D341Med (cell line): Measurements from ENCODE around the gene ACTR3C.

Experiments
- DNase-seq: peaks from one replicate; pipeline ENCODE4 v3.0.0; 2012; ENCODE audit warnings: low spot score

Gene ACTR3C

DNA sequence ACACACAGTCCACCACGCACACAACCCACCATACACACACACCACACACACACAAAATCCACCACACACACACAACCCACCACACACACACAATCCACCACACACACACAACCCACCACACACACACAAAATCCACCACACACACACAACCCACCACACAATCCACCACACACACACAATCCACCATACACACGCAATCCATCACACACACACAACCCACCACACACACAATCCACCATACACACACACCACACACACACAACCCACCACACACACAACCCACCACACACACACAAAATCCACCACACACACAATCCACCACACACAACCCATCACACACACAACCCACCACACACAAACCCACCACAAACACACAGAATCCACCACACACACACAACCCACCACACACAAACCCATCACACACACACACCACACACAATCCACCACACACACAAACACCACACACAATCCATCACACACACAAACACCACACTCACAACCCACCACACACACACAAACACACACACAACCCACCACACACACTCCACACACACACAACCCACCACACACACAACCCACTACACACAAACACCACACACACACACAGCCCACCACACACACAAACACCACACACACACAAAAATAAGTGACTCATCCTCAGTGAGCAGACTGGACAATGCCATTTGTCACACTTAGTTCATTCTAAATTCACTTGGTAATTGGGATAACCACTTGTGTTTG, 36.4 kb upstream of the ACTR3C start:
- no peak for DNase-seq

DNA sequence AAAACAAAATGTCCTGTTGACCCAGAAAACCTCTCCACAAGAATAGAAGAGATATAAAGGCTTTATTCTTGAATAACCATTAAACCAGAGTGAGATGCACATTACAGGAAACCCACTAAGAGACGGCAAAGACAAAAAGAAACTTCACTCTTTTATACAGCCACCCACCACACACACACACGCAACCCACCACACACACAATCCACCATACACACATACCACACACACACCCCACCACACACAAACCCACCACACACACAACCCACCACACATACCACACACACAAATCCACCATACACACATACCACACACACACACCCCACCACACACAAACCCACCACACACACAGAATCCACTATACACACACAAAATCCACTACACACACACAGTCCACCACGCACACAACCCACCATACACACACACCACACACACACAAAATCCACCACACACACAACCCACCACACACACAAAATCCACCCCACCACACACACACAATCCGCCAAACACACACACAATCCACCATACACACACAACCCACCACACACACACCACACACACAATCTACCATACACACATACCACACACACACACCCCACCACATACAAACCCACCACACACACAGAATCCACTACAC, 35.8 kb upstream of the ACTR3C start:
- no peak for DNase-seq

DNA sequence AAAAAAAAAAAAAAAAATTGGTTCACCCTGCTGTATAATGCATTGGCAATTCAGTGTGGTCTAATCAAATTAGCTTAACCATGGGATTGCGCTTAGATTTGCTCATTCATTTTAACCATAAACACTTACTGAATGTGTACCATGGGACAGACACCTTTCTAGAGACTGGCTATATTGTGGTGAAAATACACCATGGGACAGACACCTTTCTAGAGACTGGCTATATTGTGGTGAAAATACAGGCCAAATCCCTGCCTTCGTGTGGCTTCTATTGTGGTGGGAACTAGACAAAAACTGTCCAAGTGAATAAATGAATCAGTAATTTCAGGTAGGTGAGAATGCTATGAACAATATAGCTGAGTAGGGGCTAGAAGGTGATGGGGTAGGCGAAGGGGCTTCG, 35.1 kb upstream of the ACTR3C start:
- no peak for DNase-seq

DNA sequence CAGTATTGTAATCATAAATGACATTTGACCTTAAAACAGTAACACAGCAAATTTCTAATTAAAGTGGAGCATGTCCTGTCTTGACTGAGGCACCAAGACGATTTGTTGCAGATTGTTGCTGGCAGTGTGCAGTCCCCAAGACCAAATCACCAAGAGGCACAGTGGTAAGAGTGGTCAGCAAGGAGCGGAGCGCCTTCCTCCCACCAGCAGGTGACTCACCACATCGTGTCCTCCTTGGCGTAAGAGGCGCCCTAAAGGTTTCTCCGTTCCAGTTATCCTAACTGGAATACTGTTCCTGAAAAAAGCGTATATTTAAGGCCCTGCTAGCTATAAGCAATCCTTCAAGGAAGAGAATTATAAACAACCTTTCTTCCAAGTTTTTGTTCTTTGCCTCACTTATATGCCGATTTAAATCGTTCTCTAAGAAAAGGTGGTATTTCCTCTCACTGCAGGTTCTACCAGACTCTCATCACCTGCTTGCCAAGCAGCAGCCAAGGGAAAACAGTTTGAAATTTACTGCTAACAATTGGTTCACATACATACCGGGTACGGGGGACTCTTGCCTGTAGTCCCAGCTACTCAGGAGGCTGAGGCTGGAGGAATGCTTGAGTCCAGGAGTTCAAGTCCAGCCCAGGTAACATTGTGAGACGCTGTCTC, 34.6 kb upstream of the ACTR3C start:
- no peak for DNase-seq

DNA sequence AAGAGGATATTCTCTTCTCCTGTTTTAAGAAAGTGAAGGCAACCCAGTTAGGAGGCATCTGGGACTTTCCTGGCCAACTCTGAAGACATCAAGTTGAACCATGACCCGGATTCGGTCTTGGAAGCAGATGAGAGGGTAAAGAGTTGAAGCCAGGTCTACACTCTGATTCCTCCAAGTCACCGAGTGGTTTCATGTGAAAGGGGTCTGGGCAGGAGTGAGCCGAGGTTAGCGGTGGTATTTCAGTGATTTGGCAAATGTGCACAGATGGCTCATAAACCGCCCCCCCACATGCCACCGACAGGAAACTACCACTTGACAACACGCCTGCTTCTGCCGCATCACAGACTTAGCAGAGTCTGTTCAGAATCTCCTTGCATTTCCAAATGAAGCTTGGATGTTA, 33.9 kb upstream of the ACTR3C start:
- DNase-seq = peak; percentile 73

DNA sequence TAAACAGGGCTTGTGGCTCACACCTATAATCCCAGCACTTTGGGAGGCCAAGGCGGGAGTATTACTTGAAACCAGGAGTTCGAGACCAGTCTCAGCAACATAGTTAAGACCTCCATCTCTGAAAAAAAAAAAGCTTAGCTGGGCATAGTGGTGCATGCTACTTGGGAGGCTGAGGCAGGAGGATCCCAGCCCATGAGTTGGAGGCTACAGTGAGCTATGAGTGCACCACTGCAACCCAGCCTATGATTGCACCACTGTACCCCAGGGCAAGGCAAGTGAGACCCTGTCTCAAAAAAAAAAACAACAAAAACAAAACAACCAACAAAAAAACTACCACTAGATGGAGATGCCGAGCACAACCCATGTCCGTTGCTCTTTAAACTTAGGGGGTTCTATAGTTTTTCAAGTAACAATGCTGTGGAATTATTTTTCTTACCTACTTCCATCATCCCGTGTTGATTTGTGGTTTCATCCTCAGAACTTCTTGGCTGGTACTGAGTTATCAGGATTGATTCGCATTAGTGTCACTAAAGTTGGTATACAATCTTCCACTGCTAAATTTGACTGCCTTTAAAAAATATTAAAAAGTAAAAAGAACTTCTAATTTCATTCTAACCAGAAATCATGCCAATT, 33.0 kb upstream of the ACTR3C start:
- DNase-seq = peak; percentile 66

DNA sequence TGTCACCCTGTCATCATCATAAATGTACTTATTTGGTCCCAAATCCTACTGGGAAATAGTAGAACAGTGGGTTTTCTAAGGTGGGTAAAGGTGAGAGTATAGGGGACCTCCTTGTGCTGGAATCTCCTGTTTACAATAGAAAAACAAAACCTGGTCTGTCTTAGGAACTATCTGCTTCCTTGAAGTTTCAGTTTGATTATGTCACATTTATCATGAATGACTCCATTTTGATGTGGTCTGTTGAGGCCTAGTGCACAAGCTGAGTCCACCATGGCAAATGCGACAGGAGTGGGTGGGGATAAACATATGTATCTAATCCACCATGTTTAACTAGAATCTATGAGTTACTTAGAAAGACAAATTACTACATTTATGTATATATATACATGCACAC, 32.3 kb upstream of the ACTR3C start:
- DNase-seq = no peak

DNA sequence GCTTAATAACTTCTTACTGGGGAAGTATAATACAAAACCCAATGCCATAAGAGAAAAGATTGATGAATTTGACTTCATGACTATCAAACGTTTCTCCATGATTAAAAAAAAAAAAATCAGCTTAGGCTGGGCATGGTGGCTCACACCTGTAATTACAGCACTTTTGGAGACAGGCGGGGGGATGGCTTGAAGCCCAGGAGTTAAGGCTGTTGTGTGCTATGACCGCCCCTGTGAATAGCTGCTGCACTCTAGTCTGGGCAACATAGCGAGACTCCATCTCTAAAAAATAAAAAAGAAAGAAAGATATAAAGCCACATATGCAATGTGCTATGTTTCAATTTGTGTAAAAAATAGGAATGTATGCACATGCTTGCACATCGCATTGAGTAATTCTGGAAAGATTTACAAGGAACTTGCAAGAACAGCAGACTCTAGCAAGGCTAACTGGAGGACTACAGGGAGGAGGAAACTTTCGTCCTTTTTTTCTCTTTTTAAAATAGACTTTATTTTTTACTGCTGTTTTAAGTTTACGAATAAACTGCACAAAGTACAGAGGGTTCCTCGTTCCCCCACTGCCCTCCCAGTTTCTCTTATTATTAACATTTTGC, 28.3 kb upstream of the ACTR3C start:
- DNase-seq = peak; percentile 34

DNA sequence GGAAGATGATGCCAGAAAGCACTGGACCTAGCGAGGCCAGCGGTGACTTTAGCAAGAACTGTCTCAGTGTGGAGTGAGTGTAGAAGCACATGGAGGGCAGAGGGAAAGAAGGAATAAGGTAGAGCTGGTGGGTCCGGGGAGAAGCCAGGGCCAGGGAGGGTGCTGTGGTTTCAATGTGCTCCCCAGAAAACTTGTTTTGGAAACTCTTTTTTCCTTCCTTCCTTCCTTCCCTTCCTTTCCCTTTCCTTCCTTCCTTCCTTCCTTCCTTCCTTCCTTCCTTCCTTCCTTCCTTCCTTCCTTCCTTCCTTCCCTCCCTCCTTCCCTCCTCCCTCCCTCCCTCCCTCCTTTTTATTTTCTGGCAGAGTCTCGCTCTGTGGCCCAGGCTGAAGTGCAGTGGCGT, 23.6 kb upstream of the ACTR3C start:
- no peak for DNase-seq

DNA sequence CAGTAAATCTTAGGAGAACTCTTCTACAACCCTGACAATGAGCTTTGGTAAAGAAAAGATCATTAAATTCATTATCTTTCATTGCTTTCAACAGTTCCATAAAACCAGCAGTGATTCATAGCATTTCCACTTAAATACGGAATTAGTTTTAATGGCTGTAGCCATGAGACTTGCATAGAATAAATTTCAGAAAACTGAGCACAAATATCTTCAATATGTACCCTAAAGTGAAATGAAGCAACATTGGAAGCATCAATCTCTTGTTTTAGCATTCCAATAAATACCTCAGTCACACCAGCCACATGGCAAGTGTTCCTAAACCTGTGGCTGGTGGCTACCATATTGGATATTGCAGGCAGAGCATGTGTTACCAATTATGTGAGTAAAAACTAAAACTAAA, 21.7 kb upstream of the ACTR3C start:
- no peak for DNase-seq

DNA sequence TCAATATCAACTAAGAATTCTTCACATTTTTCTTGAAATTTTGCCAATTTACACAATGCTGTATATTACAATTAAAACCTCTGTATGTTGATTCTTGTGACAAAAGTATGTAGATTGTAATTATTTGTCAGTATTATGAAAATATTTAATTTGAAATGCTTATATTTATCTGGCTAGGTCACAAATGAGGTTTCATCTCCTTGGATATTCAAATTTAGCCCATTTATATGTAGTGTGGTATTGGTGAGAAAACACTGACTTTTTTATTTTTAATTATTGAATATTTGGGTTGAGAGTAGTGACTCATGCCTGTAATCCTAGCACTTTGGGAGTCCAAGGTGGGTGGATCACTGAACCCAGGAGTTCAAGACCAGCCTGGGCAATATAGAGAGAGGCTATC, 21.0 kb upstream of the ACTR3C start:
- DNase-seq = no peak

DNA sequence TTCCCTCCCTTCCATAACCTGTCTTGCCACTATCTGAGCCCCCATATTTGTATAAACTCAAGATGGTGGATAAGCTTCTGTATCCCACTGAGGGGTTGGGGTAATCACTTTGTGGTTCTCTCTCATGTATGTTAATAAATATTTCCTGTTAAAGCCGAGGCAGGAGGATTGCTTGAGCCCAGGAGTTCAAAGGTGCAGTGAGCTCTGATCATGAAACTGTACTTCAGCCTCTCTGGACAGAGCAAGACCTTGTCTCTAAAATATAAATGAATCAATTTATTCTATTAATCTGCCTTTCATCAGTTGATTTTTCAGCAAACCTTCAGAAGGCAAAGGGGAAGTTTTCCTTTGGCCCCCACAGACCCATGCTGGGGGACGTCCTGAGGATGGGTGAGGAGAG, 19.9 kb upstream of the ACTR3C start:
- DNase-seq = no peak

DNA sequence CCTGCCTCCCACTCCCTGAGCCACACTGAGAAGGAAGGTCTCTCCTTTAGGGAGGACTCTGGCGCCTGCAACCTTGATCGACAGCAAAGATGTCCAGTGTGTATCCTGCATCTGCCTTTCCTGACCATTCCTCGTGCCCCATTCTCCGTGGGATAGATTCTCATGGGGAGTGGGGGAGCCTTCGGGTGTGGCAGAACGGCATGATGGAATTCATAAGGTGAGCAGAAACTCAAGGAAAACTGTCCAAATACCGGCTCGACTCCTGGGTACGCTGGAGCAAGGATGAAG, 18.7 kb upstream of the ACTR3C start:
- no peak for DNase-seq

DNA sequence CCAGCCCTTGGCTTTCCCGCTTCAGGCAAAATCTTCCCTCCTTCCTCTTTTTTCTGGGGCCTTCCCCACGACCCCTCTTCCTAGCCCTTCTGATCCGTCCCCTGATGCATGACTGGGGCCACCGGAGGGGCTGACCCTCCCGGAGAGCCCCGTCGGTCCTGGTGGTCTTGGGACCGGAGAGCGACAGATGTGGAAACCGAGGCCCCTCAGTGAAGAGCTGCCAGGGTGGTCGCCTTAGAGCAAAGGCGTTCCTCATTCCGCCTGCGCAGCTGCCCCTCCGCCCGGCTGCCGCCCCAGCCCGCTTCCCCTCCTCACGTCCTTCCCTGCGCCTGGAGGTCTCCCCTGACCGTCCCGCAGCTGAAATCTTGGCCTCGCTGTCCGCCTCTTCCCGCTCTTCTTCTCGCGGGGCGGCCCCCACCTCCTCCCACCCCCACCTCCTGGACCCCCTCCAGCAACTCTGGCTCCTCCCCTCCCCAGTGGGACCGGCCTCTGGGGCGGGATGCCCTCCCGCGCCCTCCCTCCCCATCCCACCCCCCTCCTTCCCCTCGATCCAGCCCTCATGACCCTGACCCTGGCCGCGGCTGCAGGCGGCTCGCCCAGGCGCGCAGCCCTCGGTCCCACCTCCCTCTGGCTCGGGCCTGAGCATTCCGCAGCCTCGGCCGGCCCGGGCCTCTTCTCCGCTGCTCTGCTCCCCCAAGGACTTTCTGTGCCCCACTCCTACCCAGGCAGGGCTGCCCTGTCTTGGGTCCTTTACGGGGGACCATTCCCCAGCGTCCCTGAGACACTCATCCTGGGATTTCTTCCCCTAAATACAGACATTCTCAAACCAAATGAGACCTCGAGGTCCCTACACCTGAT, 18.1 kb upstream of the ACTR3C start, which contains the start of gene RARRES2:
TSS of gene RARRES2 (minus strand) at position 367 of the 858 bp plus-strand sequence. CDS start 1,020 bp downstream, outside the sequence.
- peak; percentile 23 for DNase-seq

DNA sequence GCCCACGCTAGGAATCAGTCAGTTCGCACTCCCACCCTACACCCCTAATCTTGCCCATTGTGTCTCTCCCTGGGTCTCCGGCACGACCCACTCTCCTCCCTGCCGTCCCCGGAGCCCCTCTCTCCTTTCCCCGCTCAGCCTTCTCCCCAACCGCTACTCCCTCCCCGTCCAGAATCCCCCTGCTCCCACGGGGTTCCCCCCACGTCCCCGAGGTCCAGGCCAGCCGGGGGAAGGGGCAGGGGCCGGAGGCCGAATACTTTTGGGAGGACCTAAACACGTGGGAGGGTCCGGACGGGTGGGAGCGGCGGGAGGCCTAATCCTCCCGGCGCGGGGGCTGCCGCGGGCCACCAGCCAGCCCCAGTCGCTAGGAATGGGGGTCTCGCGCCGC, 17.5 kb upstream of the ACTR3C start:
- peak; percentile 21 for DNase-seq

DNA sequence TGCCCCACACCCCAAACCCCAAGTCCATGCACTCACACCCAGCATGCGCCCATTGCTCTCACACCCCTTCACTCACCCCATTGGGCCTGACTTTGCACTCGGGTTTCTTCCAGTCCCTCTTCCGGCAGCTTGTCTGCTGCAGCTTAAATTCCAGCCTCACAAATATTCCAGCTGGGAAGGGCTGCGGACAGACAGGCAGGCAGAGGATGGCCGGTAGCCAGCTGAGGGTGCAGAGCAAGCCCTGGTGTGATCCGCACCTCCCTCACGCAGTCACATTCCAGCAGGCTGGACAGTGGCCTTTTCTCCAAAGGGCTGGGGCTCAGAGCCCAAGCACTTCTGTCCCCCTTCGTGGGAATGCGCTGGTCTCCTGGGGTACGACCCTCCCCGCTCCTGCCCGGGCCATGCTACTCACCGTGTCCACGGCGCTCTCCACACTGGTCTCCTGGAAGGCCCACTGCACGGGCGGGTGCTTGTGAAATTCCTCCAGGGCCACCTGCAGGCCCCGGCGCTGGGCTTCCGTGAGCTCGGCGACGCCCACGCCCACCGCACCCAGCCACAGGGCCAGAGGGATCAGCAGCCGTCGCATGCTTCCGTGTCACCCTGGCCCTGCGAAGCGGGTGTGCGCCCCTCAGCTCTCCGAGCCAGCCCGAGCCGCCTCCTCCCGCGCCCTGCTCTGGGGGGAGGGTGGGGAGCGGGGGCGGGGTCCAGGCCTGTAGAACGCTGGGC, 16.8 kb upstream of the ACTR3C start:
- DNase-seq = peak; percentile 30

DNA sequence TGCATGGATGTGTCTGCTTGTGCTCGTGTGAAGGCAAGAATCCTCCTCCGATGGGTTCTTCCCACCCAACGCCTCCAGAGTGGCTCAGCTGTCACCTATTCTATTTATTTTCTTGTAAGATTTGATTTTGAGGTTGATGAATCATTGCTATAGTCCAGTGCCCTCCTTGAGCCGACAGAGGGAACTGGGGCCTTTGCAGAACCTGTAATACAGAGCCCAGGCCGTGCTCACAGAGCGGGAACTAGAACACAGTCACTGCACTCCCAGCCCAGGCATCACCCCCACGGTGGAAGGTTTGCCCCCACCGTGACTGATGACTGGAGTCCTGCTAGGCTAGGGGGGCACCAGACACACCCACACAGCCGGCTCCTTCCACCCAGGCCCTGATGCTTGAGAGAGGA, 16.1 kb upstream of the ACTR3C start:
- DNase-seq = no peak

DNA sequence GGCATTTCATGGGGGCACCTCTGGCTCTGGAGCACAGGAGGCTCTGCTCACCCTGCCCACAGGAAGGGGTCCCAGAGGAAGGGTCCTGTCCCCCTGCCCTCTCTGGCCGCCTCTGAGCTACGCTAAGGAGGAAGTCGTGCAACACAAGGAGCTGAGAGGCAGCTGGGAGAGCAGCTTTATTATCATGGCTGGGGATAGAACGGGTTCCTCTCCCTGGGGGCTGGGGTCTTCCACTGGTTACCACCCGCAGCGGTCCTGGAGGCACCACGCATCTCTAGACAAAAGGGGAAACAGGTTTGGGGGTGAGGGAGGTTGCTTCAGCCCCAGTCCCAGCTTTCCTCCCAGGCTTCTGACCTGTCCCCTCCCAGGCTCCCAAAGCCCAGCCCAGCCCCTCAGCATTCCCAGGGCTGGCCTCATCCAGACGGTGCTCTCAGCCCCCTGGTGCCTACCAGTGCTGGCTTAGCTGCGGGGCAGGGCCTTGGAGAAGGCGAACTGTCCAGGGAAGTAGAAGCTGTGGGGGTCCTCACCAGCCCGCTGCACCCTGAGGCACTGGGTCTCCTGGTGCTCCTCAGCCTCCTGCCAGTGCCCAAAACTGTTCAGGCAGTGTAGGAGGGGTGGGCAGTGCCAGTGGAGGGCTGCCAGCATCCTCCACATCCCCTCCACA, 15.0 kb upstream of the ACTR3C start:
- DNase-seq = no peak

DNA sequence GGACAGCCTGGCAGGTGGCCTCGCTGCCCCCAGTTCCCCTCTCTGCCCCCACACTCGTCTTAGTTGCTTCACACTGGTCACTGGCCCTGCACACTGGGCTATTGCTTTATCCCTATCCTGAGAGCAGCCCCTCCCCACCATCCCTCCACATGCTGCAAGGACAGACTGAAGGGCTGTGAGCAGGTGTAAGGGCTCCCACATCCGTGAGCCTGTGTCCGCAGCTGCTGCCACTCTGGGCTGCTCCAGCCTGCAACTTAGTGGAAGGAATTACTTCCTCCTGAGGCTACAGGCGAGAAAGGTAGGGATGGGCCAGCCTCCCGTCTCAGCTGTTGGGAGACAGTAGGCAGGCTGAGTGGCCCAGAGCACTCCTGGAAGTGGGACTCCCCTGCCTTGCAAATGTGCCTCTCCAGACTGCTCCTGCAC, 14.3 kb upstream of the ACTR3C start:
- DNase-seq = no peak

DNA sequence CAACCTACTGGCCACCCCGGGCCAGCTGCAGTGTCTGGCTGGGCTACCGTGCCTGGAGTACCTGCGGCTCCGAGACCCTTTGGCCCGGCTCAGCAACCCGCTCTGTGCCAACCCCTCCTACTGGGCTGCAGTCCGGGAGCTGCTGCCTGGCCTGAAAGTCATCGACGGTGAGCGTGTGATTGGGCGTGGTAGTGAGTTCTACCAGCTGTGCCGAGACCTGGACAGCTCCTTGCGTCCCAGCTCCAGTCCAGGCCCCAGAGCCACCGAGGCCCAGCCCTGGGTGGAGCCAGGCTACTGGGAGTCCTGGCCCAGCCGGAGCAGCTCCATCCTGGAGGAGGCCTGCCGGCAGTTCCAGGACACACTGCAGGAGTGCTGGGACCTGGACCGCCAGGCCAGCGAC, 13.8 kb upstream of the ACTR3C start:
- DNase-seq = peak; percentile 26
